Mesendoderm (in vitro differentiated cells): ENCODE data around the gene SH2D1B.

Source experiments
- DNase-seq: peaks from one replicate; pipeline ENCODE4 v3.0.0; 2013
- H2AK5ac ChIP-seq: 2 replicates; pipeline ENCODE4 v1.6.1; 2013; ENCODE audit warnings: low read length, inconsistent platforms
- H2BK120ac ChIP-seq: 2 replicates; pipeline ENCODE4 v1.6.1; 2013; ENCODE audit warnings: low read depth, mild to moderate bottlenecking, low read length, moderate library complexity, mixed read lengths
- H2BK15ac ChIP-seq: replicated peaks from 2 replicates; pipeline ENCODE4 v1.6.1; 2013; ENCODE audit warnings: low read depth, mild to moderate bottlenecking, moderate library complexity
- H2BK5ac ChIP-seq: 2 replicates; pipeline ENCODE4 v1.6.1; 2013; ENCODE audit warnings: low read length, inconsistent platforms
- H3K18ac ChIP-seq: 2 replicates; pipeline ENCODE4 v1.6.1; 2013; ENCODE audit warnings: mild to moderate bottlenecking, low read length, mixed read lengths
- H3K23ac ChIP-seq: one replicate; pipeline ENCODE4 v1.6.1; 2013; ENCODE audit warnings: low read length
- H3K27ac ChIP-seq: 2 replicates; pipeline ENCODE4 v1.5.1; 2013; ENCODE audit warnings: low read depth, mild to moderate bottlenecking, inconsistent platforms, low read length, moderate library complexity
- H3K27me3 ChIP-seq: 2 replicates; pipeline ENCODE4 v1.6.1; 2013; ENCODE audit warnings: low read length, control low read depth, mild to moderate bottlenecking, inconsistent platforms; ENCODE audit not compliant: insufficient read depth, poor library complexity
- H3K36me3 ChIP-seq: 2 replicates; pipeline ENCODE4 v1.6.1; 2013; ENCODE audit warnings: low read length, inconsistent platforms; ENCODE audit not compliant: control insufficient read depth, insufficient read depth
- H3K4ac ChIP-seq: one replicate; pipeline ENCODE4 v1.6.1; 2013; ENCODE audit warnings: low read depth, mild to moderate bottlenecking, low read length, moderate library complexity
- H3K4me1 ChIP-seq: 2 replicates; pipeline ENCODE4 v1.6.1; 2013; ENCODE audit warnings: low read depth, low read length, inconsistent platforms; ENCODE audit not compliant: control insufficient read depth
- H3K4me2 ChIP-seq: 2 replicates; pipeline ENCODE4 v1.6.1; 2013; ENCODE audit warnings: low read length
- H3K4me3 ChIP-seq: 2 replicates; pipeline ENCODE4 v1.5.1; 2013; ENCODE audit warnings: mild to moderate bottlenecking, low read length
- H3K56ac ChIP-seq: one replicate; pipeline ENCODE4 v1.6.1; 2013; ENCODE audit warnings: low read length
- H3K79me1 ChIP-seq: 2 replicates; pipeline ENCODE4 v1.6.1; 2013; ENCODE audit warnings: low read length, inconsistent platforms
- H3K79me2 ChIP-seq: 2 replicates; pipeline ENCODE4 v1.6.1; 2013; ENCODE audit warnings: mild to moderate bottlenecking, low read length; ENCODE audit not compliant: control insufficient read depth, insufficient read depth
- H3K9ac ChIP-seq: 2 replicates; pipeline ENCODE4 v1.6.1; 2013; ENCODE audit warnings: low read length, inconsistent platforms
- H4K5ac ChIP-seq: one replicate; pipeline ENCODE4 v1.6.1; 2013; ENCODE audit warnings: low read length
- H4K8ac ChIP-seq: one replicate; pipeline ENCODE4 v1.6.1; 2013; ENCODE audit warnings: low read depth, mild to moderate bottlenecking, control low read depth, low read length, moderate library complexity
- WGBS: extraction: QIAGEN DNeasy Blood & Tissue Kit; methylation state at CpG from one replicate; pipeline ENCODE4 v1.1.7; 2013; ENCODE audit warnings: low lambda C conversion rate, missing lambda C conversion rate; ENCODE audit not compliant: insufficient coverage; ENCODE audit errors: extremely low coverage; 5-methylcytosine and 5-hydroxymethylcytosine counted together

SH2D1B gene

DNA sequence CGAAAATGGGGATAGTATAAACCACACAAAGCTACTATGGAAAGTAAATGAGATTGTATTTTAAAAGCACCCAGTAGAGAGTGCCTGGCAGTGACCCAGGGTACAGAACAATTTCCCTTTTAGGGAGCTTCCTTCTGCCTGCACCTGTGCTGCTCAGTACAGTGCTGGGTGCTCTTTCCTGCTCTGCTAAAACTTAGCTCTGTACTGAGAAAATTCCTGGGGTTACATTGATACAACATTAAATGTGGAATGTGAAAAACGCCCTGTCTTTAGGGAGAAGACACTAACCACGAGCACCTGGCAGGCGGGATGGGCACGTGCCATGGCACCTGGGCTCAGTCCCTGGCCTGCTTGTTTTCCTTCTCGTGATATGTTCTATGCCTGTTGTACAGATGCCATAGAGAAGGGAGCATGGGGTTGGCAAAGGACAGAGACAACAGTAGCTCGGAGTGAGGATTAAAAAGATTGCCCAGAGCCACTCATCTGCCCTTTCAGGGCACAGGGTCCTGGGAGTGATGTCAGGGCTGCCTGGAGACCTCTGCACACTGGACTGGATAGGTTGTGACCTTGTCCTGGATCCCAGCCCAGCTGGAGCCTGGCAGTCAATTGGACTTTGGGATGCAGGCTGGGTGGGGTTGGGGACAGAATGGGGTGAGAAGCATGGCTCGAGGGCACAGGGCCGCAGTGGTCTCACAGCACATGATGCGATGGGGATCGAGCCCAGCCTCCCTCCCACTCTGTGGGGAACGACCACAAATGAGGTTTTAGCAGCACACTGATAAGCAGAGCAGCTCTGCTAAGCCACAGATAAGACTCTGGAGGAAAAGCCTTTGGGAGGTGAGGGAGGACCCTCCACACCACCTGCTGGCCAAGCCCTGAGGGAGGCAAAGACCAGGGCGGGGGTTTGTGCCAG is 39.5 kb downstream of the SH2D1B start:
- Histone ChIP-seq H3K56ac (no peak overlapping the region), H4K8ac (no peak overlapping the region), H4K5ac (no peak overlapping the region), H3K27ac (no peak overlapping the region), H3K79me1 (no peaks in the 10 kb centered on the region), H2BK120ac (no peak overlapping the region), H3K4ac (no peak overlapping the region), H3K36me3 (no peaks in the 10 kb centered on the region), H3K18ac (no peak overlapping the region), H2BK5ac (no peak overlapping the region), H3K27me3 (no peaks in the 10 kb centered on the region), H2BK15ac (no peak overlapping the region), H3K4me1 (no peaks in the 10 kb centered on the region), H3K4me3 (no peak overlapping the region), H3K9ac (no peak overlapping the region), H3K4me2 (no peak overlapping the region), H3K23ac (no peak overlapping the region), H3K79me2 (no peaks in the 10 kb centered on the region), H2AK5ac (no peak overlapping the region)
- no CpG with 5 or more reads among the region's 13 CpGs for WGBS
- peak; percentile 60 for DNase-seq

DNA sequence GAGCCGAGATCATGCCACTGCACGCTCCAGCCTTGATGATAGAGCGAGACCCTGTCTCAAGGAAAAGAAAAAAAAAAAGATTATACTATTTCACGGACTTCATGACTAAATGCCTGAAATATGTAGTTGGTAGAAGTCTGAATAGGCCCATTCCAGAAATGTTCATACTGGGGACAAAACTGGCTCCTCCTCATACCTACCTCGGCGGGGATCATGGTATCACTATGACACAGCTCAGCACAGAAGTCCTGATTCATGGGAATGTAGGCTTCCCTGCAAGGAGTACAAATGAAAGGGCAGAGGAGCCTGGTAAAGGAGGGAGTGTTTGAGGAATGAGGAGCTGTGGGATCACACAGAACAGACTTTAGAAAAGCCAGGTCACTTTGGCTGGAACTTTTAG is 40.3 kb downstream of the SH2D1B start:
- H3K27ac ChIP-seq = no peak overlapping the region
- H4K5ac ChIP-seq = no peak overlapping the region
- no peaks in the 10 kb centered on the region for H3K4me1 ChIP-seq
- H3K4me2 ChIP-seq = no peak overlapping the region
- no peak overlapping the region for H3K23ac ChIP-seq
- no peak overlapping the region for H2BK120ac ChIP-seq
- H3K27me3 ChIP-seq = no peaks in the 10 kb centered on the region
- H3K79me2 ChIP-seq = no peaks in the 10 kb centered on the region
- no peak overlapping the region for H2AK5ac ChIP-seq
- H3K36me3 ChIP-seq = no peaks in the 10 kb centered on the region
- H3K56ac ChIP-seq = no peak overlapping the region
- H4K8ac ChIP-seq = no peak overlapping the region
- H3K9ac ChIP-seq = no peak overlapping the region
- no peak overlapping the region for H3K4ac ChIP-seq
- H3K4me3 ChIP-seq = no peak overlapping the region
- H2BK5ac ChIP-seq = no peak overlapping the region
- DNase-seq = no peak
- H3K18ac ChIP-seq = no peak overlapping the region
- no CpG with 5 or more reads among the region's 6 CpGs for WGBS
- H3K79me1 ChIP-seq = no peaks in the 10 kb centered on the region
- H2BK15ac ChIP-seq = no peak overlapping the region

DNA sequence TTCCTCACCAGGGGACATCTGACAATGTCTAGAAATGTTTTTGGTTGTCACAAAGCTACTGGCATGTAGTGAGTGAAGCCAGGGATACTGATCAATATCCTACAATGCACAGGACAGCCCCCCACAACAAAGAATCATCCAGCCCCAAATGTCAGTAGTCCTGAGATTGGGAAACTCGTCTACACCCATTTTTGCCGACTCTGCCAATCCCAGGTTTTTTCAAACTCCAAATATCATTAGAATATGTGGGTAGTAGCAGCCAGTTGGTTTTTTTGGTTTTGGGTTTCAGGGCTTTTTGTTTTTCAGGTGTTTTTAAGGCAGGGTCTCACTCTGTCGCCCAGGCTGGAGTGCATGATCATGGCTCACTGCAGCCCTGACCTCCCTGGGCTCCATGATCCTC is 41.2 kb downstream of the SH2D1B start:
- H3K79me2 ChIP-seq = no peaks in the 10 kb centered on the region
- no peak overlapping the region for H2BK120ac ChIP-seq
- no peaks in the 10 kb centered on the region for H3K4me1 ChIP-seq
- H3K36me3 ChIP-seq = no peaks in the 10 kb centered on the region
- H3K79me1 ChIP-seq = no peaks in the 10 kb centered on the region
- no peak overlapping the region for H2BK5ac ChIP-seq
- no peak overlapping the region for H3K4me2 ChIP-seq
- no peak overlapping the region for H4K8ac ChIP-seq
- H2AK5ac ChIP-seq = no peak overlapping the region
- DNase-seq = no peak
- no peak overlapping the region for H3K4me3 ChIP-seq
- H3K4ac ChIP-seq = no peak overlapping the region
- no peak overlapping the region for H2BK15ac ChIP-seq
- H3K18ac ChIP-seq = no peak overlapping the region
- no peak overlapping the region for H3K23ac ChIP-seq
- no peak overlapping the region for H3K56ac ChIP-seq
- H4K5ac ChIP-seq = no peak overlapping the region
- H3K27me3 ChIP-seq = no peaks in the 10 kb centered on the region
- WGBS = no CpG with 5 or more reads among the region's 3 CpGs
- H3K9ac ChIP-seq = no peak overlapping the region
- no peak overlapping the region for H3K27ac ChIP-seq

DNA sequence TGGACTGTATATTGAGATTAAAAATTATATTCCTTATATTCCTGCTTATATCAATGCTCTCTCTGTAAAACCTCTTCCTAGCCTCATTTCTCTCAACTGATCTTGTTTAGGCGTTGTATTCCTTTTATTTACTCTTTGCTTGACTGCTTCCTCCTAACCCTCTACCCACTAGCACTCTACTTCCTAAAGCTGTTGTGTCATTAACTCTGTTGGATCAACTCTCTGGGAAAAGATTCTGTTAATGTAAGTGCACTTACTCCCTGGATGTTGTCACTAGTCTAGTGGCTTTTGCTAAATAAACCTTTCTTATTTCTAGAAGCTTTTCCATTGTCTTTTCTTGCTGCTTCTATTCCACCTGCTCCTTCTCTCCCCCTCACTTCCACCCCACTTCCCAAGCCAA is 41.8 kb downstream of the SH2D1B start:
- no peak for DNase-seq
- no peak overlapping the region for H3K4ac ChIP-seq
- H2BK120ac ChIP-seq = no peak overlapping the region
- H3K27ac ChIP-seq = no peak overlapping the region
- no CpG with 5 or more reads among the region's 1 CpG for WGBS
- H3K36me3 ChIP-seq = no peaks in the 10 kb centered on the region
- no peaks in the 10 kb centered on the region for H3K4me1 ChIP-seq
- H3K18ac ChIP-seq = no peak overlapping the region
- H4K8ac ChIP-seq = no peak overlapping the region
- H3K79me1 ChIP-seq = no peaks in the 10 kb centered on the region
- no peak overlapping the region for H2BK5ac ChIP-seq
- no peak overlapping the region for H3K4me3 ChIP-seq
- H3K4me2 ChIP-seq = no peak overlapping the region
- H2BK15ac ChIP-seq = no peak overlapping the region
- no peaks in the 10 kb centered on the region for H3K79me2 ChIP-seq
- no peak overlapping the region for H3K56ac ChIP-seq
- H2AK5ac ChIP-seq = no peak overlapping the region
- no peak overlapping the region for H3K23ac ChIP-seq
- H3K9ac ChIP-seq = no peak overlapping the region
- H4K5ac ChIP-seq = no peak overlapping the region
- no peaks in the 10 kb centered on the region for H3K27me3 ChIP-seq

DNA sequence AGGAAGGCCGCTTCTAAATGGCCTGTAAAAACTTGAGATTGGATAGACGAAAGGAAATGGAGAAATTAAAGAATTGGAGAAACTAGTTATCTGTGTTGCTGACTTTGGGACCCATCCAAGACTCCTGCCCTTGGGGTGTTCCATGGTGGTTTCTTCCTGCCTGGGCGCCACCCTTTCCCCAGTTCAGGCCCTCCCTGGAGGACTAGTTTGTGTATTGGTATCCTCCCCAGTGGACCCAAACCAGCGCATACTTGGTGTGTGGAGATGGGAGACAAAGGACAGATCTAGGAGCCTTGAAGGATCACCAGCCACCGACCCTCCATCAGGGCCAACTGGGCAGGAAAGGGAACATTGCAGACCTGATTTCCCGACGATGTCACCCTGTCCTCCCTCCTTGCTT is 42.4 kb downstream of the SH2D1B start:
- no peak overlapping the region for H2BK5ac ChIP-seq
- H3K18ac ChIP-seq = no peak overlapping the region
- no peaks in the 10 kb centered on the region for H3K79me2 ChIP-seq
- no peak for DNase-seq
- H3K4me2 ChIP-seq = no peak overlapping the region
- H3K36me3 ChIP-seq = no peaks in the 10 kb centered on the region
- H3K79me1 ChIP-seq = no peaks in the 10 kb centered on the region
- no peak overlapping the region for H3K27ac ChIP-seq
- no peaks in the 10 kb centered on the region for H3K27me3 ChIP-seq
- no peak overlapping the region for H4K5ac ChIP-seq
- H2BK15ac ChIP-seq = no peak overlapping the region
- H3K56ac ChIP-seq = no peak overlapping the region
- no peak overlapping the region for H3K23ac ChIP-seq
- no peak overlapping the region for H2BK120ac ChIP-seq
- WGBS = no CpG with 5 or more reads among the region's 7 CpGs
- H4K8ac ChIP-seq = no peak overlapping the region
- no peak overlapping the region for H2AK5ac ChIP-seq
- H3K9ac ChIP-seq = no peak overlapping the region
- no peaks in the 10 kb centered on the region for H3K4me1 ChIP-seq
- H3K4ac ChIP-seq = no peak overlapping the region
- no peak overlapping the region for H3K4me3 ChIP-seq

DNA sequence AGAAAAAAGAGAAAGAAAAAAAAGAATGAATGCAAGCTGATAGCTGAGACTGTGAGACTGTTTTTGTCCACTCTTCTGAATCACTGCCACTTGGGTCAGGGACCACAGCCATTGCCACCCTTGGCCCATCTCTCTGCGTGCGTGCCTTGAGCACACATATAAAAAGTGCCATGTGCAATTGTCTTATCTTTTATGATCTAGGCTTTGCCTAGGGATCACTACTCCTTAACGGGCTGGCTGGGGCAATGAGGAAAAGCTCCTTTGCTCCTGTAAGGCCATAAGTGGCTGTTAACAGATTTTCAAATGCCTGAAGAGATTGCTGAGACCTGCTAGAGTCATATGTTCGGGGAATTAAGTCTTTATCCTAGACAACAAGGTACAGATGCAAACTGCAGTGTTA is 43.5 kb downstream of the SH2D1B start:
- no peak overlapping the region for H3K18ac ChIP-seq
- H4K5ac ChIP-seq = no peak overlapping the region
- H3K27me3 ChIP-seq = no peaks in the 10 kb centered on the region
- H3K4me1 ChIP-seq = no peaks in the 10 kb centered on the region
- no peaks in the 10 kb centered on the region for H3K79me1 ChIP-seq
- no peak overlapping the region for H2AK5ac ChIP-seq
- no peak overlapping the region for H2BK15ac ChIP-seq
- no peak overlapping the region for H3K4me3 ChIP-seq
- no peak overlapping the region for H3K56ac ChIP-seq
- no peaks in the 10 kb centered on the region for H3K79me2 ChIP-seq
- H2BK120ac ChIP-seq = no peak overlapping the region
- H3K4me2 ChIP-seq = no peak overlapping the region
- no peak overlapping the region for H3K27ac ChIP-seq
- no peak overlapping the region for H3K9ac ChIP-seq
- H3K36me3 ChIP-seq = no peaks in the 10 kb centered on the region
- DNase-seq = no peak
- H3K23ac ChIP-seq = no peak overlapping the region
- no peak overlapping the region for H4K8ac ChIP-seq
- H3K4ac ChIP-seq = no peak overlapping the region
- H2BK5ac ChIP-seq = no peak overlapping the region
- no CpG with 5 or more reads among the region's 4 CpGs for WGBS
